Fibroblast of skin of back (primary cell): Measurements from ENCODE around the gene B4GALT7.
"Not testable (repeated sequence)": the region's sequence is repeated elsewhere in the genome, so short reads cannot be mapped to it uniquely, and the experiment has no call there.

Experiments used
- DNase-seq: peaks from one replicate; pipeline ENCODE4 v3.0.0-alpha.2; 2013

B4GALT7 gene

DNA sequence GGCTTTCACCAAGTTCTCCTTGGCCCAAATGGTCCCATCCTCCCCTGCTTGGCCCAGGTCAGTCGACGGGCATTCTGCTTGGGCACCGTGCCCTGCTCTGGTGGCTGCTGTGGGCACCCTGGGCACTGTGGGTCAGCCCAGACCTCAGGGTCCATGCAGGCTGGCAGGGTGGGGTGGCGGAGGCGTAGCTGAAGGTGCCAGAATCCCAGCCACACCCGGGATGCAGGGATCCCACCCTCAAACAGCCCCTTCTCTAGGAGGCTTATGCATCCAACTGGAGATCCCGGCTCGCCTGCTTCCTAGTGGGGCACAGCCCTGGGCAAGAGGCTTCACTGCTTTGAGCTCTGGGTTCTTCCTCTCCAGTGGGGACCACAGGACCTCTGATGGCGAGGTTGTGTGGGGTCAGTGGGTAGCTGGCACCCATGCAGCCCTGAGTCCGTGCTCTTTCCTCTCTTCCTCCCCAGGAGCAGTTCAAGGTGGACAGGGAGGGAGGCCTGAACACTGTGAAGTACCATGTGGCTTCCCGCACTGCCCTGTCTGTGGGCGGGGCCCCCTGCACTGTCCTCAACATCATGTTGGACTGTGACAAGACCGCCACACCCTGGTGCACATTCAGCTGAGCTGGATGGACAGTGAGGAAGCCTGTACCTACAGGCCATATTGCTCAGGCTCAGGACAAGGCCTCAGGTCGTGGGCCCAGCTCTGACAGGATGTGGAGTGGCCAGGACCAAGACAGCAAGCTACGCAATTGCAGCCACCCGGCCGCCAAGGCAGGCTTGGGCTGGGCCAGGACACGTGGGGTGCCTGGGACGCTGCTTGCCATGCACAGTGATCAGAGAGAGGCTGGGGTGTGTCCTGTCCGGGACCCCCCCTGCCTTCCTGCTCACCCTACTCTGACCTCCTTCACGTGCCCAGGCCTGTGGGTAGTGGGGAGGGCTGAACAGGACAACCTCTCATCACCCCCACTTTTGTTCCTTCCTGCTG, 9.4 kb downstream of the B4GALT7 start:
- DNase-seq, result no peak

DNA sequence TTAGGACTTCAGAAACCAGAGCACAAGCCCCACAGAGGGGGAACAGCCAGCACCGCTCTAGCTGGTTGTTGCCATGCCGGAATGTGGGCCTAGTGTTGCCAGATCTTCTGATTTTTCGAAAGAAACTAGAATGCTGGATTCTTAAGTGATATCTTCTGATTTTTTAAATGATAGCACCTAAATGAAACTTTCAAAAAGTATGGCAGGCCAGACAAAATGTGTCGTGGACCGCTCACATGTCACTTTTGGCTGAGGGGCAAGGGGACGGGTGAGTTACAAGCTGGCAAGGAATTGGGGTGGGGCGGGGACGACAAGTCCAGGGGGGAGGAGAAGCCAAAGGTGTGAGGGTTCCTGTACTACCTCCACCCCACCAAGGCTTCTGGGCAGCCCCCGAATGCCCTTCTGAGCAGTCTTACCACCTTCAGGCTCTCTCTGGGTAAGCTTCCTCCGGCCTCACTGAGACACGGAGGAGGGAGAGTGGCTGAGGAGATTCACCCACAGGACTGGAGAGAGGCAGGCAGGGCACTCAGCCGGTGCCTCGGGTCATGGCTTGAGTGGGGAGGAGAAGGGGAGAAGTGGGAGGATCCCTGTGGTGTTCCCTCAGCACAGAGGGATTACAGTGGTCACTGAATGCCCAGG, 10.3 kb downstream of the B4GALT7 start:
- no peak for DNase-seq

DNA sequence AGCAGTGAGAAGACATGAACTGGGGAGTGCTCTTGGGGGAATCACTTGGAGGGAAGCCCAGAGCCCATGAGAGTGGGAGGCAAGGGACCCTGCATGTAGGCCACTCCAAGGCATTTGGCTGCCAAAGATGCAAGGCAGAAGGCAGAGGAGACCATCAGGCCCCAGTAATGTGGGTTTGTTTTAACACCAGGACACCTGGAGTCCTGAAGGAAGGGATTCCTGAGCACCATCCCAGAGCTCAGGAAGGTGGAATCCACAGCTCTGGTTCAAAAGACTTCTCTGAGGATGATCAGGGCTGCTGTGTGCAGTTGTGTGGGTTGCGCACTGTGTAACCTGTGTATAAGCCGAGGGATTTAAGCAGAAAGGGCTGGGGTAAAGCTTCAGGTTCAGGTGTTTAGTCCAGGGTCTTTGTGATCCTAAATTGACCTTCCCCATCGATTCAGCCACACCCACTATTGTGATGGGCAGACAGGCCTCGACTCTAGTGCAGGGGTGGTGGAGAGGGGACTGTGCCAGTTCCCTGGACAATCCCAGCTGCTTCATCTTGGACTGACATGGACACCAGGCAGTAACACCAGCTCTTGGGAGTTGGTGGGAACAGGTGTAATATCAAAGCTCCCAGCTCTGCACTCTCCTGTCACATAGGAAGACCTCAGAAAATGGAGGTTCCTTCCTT, 11.0 kb downstream of the B4GALT7 start:
- DNase-seq, result no peak

DNA sequence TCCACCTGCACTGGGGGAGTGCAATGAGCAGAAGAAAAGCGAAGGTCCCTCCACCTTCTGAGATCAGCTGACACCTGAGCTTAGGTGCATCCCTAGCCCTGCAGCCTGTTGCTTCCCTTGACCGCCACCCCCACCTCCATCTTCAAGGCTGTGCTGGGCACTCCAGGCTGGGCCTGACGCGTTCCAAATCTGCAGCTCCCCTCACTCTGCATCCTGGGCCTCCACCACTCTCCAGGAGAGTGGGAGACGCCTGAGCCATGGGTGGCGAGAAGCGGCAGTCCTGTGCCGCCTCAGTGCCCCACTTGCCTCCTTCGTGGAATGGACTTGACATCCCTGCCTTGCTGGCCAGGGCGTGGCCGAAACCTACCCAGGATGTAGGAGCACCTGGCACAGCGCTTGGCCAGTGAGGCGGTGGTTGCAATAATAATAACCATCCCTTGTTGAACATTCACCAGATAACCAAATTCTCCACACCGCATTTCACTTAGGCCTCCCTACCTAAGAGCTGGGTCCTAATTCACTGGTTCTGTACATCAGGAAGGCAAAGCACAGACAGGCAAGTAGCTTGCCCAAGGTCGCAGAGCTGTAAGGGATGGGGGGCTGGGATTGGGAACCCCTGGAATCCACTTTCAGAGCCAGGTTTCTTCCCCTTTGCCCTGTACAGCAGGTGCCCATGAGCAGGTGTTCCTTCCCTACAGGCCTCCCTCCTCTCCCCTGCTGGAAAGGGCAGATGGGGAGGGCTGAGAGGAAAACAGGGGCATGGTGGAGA, 11.7 kb downstream of the B4GALT7 start:
- DNase-seq, result no peak

DNA sequence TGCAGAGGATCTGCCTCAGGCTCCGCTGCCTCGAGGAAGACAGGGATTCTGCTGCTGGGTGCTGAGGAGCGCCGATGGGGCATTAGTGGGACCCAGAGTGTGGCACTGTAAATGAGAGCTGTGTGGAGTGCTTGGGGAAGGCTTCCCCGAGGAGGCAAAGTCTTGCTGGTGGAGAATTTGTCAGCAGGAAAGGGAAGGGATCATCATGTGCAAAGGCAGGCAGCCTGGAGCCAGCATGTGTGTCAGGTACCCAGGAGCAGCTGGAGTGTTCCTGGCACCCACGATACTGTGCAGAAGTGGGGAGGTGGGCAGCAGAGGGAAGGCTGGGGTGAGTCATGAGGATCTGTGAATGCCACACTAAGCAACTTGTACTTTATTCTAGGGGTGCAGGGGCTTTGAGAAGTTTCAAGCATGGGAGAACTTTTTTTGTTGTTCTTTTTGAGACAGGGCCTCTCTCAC, 12.3 kb downstream of the B4GALT7 start:
- DNase-seq, result no peak

DNA sequence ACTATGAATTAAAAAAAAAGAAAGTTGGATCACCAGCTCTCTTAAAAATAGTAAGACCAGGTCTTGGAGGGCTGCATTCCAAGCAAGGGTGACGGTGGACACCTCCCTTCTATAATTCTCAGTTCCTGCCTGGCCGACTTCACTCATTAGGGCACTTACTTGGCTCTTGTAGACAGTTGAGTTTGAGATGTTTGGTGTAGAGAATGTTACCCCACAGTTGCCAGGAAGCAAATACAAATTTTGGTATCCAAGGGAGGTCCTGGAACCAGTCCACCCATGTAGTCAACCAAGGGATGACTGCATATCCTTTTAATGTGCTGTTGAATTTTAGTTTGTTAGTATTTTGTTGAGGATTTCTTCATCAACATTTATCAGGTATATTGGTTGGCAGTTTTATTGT, 20.6 kb downstream of the B4GALT7 start:
- no peak for DNase-seq

DNA sequence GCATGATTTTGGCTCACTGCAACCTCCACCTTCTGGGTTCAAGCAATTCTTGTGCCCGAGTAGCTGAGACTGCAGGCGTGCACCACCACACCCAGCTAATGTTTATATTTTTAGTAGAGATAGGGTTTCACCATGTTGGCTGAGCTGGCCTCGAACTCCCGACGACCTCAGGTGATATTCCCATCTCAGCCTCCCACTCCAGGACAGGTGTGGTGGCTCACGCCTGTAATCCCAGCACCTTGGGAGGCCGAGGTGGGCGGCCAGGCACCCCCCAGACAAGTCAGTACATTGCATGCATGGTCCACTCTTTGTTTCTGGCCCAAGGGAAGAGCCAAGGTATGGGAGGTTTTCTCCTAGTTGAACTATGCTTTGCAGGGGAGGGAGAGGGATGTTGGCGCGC, 24.2 kb downstream of the B4GALT7 start:
- DNase-seq, result not testable (repeated sequence)

DNA sequence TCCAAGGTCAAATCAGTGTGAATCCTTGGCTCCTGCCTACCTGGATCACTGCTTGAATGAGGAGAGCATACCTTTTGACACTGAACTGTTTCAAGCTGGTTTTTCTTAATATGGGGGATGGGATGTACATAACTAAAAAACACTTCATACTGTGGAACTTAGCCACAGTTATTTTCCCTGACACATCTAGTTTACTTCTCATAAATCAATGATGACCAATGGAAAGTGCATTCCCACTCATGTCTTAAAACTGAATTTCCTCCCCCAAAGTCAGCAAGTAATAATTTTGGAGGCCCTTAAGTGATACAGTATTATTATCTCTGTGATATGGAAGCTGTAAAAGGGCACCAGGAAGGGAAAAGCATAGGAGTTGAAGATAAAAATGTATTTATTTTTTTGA, 30.3 kb downstream of the B4GALT7 start:
- peak; percentile 5 for DNase-seq

DNA sequence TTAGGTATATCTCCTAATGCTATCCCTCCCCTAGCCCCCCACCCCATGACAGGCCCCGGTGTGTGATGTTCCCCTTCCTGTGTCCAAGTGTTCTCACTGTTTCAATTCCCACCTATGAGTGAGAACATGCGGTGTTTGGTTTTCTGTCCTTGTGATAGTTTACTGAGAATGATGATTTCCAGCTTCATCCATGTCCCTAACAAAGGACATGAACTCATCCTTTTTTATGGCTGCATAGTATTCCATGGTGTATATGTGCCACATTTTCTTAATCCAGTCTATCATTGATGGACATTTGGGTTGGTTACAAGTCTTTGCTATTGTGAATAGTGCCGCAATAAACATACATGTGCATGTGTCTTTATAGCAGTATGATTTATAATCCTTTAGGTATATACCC, 35.0 kb downstream of the B4GALT7 start:
- DNase-seq, result not testable (repeated sequence)

DNA sequence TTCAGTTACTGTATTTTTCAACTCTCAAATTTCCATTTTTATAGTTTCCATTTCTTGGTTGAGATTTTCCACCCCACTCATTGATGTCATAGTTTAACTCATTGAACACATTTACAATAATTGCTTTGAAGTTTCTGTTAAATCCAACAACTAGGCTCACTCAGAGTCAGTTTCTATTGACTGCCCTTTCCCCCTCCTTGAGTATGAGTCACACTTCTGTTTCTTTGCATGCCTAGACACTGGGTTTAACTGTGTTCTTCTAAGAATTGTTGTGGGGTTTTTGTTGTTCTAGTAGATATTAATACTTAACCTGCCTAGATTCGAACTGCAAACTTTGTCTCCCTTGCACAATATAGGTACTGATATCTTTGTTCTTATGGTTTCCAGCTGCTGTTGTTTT, 45.5 kb downstream of the B4GALT7 start:
- not testable (repeated sequence) for DNase-seq

DNA sequence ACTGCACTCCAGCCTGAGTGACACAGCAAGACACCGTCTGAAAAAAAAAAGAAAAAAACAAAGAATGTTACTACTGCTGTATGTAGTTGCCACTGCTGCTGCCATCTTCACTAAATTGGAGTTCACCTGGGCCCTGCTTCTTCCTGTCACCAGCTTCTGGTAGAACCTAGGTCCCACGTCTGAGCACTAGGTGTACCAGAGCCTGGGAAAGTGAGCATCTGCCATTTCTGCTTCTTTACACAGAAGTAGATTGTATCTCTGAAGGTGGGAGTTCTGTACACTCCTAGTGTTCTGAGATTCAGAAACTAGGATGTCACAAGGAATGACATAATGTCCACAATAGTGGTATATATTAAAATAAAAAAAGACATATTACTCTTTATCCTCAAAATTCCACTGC, 51.3 kb downstream of the B4GALT7 start:
- DNase-seq, result not testable (repeated sequence)

DNA sequence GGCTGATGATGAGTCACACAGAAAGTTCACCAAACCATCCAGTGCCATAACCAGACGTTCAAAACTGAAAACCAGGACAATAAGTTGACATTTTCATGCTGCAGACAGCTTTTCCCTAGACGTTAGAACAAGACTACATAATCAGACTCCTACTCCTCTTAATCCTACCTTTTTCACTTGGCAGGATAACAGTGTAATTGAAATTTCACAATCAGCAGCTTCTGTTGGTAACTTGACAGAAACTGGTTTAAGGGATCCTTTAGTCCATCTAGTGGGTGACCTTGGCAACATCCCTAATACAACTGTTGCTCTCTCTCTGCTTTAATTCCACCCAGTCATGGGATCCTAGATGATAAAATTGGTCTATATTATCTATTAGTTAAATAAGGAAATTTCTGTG, 57.9 kb downstream of the B4GALT7 start:
- DNase-seq, result not testable (repeated sequence)

DNA sequence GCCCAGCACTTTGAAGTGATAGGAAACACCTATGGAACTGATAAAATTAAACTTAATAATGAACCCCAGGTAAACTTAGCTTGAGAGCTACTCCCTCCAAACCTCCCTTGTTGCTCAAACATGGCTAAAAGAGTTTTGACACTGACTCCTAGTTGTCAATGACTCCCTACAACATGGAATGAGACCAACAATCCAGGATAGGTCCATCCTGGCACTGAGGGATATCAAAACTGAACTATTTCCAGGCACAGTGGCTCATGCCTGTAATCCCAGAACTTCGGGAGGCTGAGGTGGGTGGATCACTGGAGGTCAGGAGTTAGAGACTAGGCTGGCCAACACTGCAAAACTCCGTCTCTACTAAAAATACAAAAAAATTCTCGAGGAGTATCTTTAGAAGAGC, 58.6 kb downstream of the B4GALT7 start:
- DNase-seq, result not testable (repeated sequence)
